Measurements from ENCODE around the gene ZNF358. TPM values are rescaled to one million over a fixed set of nuclear protein-coding genes. Genes with fewer than 3 reads are reported as not detected.

Gene ZNF358
- total RNA-seq, 1 donor from 2014 or later: 41.1 TPM

GRCh38 chr19:7524523-7524922 is 8.6 kb downstream of the ZNF358 start:
- Mint-ChIP-seq H3K27me3 (ENCODE audit: low read depth, unreplicated experiment) (no peaks in the 10 kb centered on the region), H3K36me3 (ENCODE audit: low read depth, unreplicated experiment) (no peaks in the 10 kb centered on the region), H3K4me1 (ENCODE audit: low read depth, unreplicated experiment) (peaks cover 7% of the 10 kb centered on the region), H3K27ac (ENCODE audit: unreplicated experiment) (no peak overlapping the region), H3K4me3 (ENCODE audit: unreplicated experiment) (no peak overlapping the region), H3K9me3 (ENCODE audit: unreplicated experiment) (no peaks in the 10 kb centered on the region)
- DNase-seq (ENCODE audit: low read depth): no peak
- H3K4me2 ChIP-seq (ENCODE audit: low read length): no peak overlapping the region
- no peak for TF ChIP-seq CTCF (IDR thresholded peaks at IDR 0.05; ENCODE audit: insufficient read depth, low read depth, low read length)
- TF ChIP-seq EZH2 (IDR thresholded peaks at IDR 0.05; ENCODE audit: insufficient read depth, low read length): no peak
- H3K36me3 ChIP-seq (ENCODE audit: insufficient read depth, low read length): peaks cover 4% of the 10 kb centered on the region
- H2AFZ ChIP-seq (ENCODE audit: low read depth, low read length): no peak overlapping the region
- H4K20me1 ChIP-seq (ENCODE audit: insufficient read depth, low read length): peaks cover 5% of the 10 kb centered on the region
- no peak overlapping the region for H3K27ac ChIP-seq (ENCODE audit: low read depth, low read length)
- peaks cover 15% of the 10 kb centered on the region for H3K4me1 ChIP-seq (ENCODE audit: insufficient read depth, low read length)
- H3K9ac ChIP-seq (ENCODE audit: low read length): no peak overlapping the region
- H3K4me3 ChIP-seq (ENCODE audit: insufficient read depth, low read depth, low read length): no peak overlapping the region
- peaks cover 22% of the 10 kb centered on the region for H3K79me2 ChIP-seq (ENCODE audit: insufficient read depth, low read length)
- H3K9me3 ChIP-seq (ENCODE audit: insufficient read depth, low read depth, low read length): no peaks in the 10 kb centered on the region
- H3K27me3 ChIP-seq (ENCODE audit: insufficient read depth, low read length): no peaks in the 10 kb centered on the region
- no peak for FAIRE-seq

GRCh38 chr19:7524992-7525739 is 9.3 kb downstream of the ZNF358 start:
- peaks cover 15% of the 10 kb centered on the region for H3K4me1 ChIP-seq (ENCODE audit: insufficient read depth, low read length)
- FAIRE-seq: no peak
- no peaks in the 10 kb centered on the region for H3K27me3 ChIP-seq (ENCODE audit: insufficient read depth, low read length)
- no peak overlapping the region for H3K4me2 ChIP-seq (ENCODE audit: low read length)
- DNase-seq (ENCODE audit: low read depth): no peak
- H3K27ac ChIP-seq (ENCODE audit: low read depth, low read length): no peak overlapping the region
- Mint-ChIP-seq H3K27ac (ENCODE audit: unreplicated experiment) (no peak overlapping the region), H3K36me3 (ENCODE audit: low read depth, unreplicated experiment) (no peaks in the 10 kb centered on the region), H3K4me1 (ENCODE audit: low read depth, unreplicated experiment) (peaks cover 7% of the 10 kb centered on the region), H3K9me3 (ENCODE audit: unreplicated experiment) (no peaks in the 10 kb centered on the region), H3K27me3 (ENCODE audit: low read depth, unreplicated experiment) (no peaks in the 10 kb centered on the region), H3K4me3 (ENCODE audit: unreplicated experiment) (no peak overlapping the region)
- peaks cover 5% of the 10 kb centered on the region for H4K20me1 ChIP-seq (ENCODE audit: insufficient read depth, low read length)
- peaks cover 22% of the 10 kb centered on the region for H3K79me2 ChIP-seq (ENCODE audit: insufficient read depth, low read length)
- H3K9ac ChIP-seq (ENCODE audit: low read length): no peak overlapping the region
- H2AFZ ChIP-seq (ENCODE audit: low read depth, low read length): no peak overlapping the region
- no peak for TF ChIP-seq CTCF (IDR thresholded peaks at IDR 0.05; ENCODE audit: insufficient read depth, low read depth, low read length)
- TF ChIP-seq EZH2 (IDR thresholded peaks at IDR 0.05; ENCODE audit: insufficient read depth, low read length): no peak
- H3K9me3 ChIP-seq (ENCODE audit: insufficient read depth, low read depth, low read length): no peaks in the 10 kb centered on the region
- H3K4me3 ChIP-seq (ENCODE audit: insufficient read depth, low read depth, low read length): no peak overlapping the region
- peaks cover 4% of the 10 kb centered on the region for H3K36me3 ChIP-seq (ENCODE audit: insufficient read depth, low read length)
